GM19238 (cell line): Measurements from ENCODE around the gene SNRPA.
"Not testable (repeated sequence)": the region's sequence is repeated elsewhere in the genome, so short reads cannot be mapped to it uniquely, and the experiment has no call there.

Source experiments
- DNase-seq: peaks from one replicate; pipeline ENCODE4 v3.0.0; 2011; ENCODE audit warnings: low spot score; ENCODE audit not compliant: insufficient read length

Gene SNRPA

DNA sequence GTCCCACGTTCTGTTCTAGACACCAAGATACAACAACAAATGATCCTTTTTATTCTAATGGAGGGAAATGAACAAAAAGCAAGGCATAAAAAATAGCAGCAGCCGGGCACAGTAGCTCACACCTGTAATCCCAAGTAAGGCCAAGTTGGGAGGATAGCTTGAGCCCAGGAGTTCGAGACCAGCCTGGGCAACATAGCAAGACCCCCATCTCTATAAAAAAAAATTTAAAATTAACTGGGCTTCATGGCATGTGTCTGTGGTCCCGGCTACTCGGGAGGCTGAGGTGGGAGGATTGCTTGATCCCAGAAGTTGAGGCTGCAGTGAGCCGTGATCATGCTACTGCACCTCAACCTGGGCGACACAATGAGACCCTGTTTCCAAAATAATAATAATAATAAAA is 25.4 kb downstream of the SNRPA start:
- DNase-seq, result no peak

DNA sequence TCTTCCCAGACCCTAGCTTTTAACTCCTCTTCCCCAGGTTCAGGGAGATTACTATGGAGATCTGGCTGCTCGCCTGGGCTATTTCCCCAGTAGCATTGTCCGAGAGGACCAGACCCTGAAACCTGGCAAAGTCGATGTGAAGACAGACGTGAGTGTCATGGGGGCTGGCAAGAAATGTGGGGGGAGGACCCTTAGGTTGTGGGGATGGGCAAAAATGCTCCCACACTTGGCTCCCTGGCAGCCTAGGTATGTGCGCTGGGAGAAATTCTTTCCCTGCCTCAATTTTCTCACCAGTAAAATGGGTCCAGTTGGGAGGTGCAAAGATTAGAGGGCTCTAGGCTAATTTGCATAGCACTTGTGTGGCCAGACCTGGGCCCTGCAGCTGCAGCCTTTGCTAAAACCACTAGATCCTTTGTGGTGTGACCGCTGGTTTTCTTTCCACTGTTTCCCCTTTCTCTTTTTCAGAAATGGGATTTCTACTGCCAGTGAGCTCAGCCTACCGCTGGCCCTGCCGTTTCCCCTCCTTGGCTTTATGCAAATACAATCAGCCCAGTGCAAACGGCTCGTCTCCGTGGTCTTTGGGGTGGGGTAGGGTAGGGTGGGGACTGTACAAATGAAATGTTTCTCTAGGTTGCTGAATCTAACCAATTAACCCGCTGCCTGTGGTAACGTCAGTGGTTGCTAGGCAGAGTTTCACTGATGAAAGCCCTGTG is 26.1 kb downstream of the SNRPA start:
- peak; percentile 78 for DNase-seq

DNA sequence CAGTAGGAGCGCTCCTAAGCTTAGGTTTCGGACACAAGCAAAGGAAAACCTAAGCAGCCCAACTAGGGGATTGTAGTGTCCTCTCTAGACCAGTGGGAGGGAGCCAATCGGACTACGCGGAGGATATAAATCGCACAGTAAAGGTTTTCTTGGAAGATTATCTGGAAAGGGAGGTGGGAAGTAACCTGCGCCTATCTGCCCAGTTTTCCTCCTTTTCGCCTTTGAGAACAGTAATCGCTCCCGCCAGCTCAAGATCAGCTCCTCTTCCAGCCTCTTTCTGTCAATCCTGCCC is 26.6 kb downstream of the SNRPA start:
- no peak for DNase-seq

DNA sequence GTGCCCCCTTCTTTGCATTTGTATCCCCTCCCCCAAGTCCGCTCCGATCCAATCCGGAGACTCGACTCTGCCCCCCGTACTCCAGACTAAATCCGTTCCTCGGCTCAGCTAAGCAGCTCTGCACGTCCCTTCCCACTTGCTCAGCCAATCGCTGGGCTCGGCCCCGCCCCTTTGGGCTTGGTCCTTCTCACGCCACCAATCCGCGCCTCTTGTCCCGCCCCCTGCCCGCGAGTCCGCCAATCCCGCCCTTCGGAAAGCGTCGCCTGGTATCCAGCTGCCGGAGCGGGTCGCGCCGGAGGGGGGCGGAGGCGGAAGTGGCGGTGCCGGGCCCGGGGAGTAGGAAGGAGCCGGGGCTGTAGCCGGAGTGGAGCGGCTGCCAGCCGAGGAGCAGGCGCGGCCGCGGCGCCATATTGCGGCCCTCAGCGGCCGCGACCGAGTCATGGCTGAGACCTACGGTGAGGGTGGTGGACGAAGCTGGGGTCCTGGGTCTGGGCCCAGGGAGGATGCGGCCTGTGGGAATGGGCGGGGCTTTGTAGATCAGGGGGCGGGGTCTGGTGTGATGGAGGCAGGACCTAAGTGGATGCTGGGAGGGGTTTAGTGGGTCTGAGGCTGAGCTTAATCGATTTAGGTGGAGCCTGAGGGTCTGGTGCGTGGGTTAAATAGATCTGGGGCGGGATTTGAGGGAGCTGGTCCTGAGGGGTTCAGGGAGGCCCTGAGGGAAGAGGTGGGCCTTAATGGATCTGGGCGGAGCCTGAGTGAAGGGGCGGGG is 27.1 kb downstream of the SNRPA start, which contains the start of gene RAB4B:
TSS of gene RAB4B (plus strand) at position 311 of the 769 bp plus-strand sequence. CDS start at position 440, 129 bp downstream.
- peak; percentile 91 for DNase-seq

DNA sequence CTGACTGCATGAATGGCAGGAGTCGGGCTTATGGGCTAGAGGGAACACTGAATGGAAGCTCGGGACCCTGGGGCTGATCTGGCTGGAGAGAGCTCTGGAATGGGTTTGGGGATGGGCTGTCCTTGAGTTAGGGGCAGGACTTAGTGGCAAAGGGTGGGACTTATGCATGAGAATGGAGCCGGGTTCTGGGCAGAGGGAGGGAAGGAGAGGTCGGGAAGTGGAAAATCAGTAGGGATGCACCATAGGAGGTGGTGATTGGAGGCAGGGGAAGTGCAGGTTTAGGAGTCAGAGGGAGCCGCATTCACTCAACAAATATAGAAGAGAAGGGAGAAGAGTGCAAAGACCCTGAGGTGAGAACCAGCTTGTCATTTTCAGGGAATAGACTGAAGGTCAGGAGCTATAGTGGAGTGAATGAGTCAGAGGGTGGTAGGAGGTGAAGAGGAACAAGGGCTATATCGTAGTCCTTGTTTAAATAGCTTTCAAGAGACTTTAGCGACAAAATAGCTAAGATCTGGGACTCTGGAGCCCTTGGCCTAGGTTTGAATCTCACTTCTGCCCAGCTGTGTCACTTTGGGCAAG is 27.8 kb downstream of the SNRPA start:
- no peak for DNase-seq

DNA sequence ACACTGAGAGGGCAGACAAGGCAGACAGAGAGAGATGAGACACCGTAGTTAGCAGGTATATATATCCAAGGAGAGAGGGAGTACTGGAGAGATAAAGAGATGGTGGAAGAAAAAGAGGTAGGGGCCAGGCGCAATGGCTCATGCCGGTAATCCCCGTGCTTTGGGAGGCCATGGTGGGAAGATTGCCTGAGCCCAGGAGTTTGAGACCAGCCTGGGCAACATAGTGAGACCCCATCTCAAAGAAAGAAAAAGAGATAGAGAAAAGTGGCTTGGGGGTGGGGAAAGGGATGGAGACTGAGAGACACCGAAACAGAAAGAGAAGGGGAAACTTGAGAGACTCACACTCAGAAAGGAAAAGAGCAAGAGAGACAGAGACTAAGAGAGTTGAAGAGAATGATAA is 29.6 kb downstream of the SNRPA start:
- no peak for DNase-seq

DNA sequence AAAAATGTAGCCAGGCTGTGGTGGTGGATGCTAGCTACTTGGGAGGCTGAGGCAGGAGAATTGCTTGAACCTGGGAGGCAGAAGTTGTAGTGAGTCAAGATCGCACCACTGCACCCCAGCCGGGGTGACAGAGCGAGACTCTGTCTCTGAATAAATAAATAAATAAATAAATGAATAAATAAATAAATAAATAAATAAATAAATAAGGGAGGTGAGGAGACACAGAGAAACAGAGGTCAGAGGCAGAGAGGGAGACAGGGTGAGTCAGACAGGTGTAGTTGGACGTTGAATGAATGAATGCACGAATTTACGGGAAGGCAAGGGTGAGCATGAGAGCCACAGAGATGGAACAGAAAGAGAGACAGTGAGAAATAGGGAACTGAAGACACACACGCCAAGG is 30.1 kb downstream of the SNRPA start:
- no peak for DNase-seq

DNA sequence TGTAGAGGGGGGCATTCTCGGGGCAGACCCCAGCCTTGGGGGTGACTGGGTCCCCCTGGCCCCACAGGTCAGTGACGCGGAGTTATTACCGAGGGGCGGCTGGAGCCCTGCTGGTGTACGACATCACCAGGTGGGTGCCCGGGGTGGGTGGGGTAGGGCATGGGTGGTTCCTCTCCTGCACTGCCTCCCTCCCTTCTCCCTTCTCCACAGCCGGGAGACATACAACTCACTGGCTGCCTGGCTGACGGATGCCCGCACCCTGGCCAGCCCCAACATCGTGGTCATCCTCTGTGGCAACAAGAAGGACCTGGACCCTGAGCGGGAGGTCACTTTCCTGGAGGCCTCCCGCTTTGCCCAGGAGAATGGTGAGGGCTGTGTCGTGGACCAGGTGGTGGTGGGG is 32.7 kb downstream of the SNRPA start:
- DNase-seq, result no peak

DNA sequence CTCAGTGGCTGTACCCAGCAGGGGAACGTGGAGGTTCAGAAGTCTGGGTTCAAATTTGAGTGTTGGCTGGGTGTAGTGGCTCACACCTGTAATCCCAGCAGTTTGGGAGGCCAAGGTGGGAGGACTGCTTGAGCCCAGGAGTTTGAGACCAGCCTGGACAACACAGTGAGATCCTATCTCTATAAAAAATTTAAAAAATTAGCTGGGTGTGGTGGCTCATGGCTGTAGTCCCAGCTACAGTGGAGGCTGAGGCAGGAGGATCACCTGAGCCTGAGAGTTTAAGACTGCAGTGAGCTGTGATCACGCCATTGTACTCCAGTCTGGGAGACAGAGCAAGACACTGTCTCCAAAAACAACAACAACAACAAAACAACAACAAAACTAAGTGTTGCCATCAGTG is 33.1 kb downstream of the SNRPA start:
- DNase-seq, result not testable (repeated sequence)

DNA sequence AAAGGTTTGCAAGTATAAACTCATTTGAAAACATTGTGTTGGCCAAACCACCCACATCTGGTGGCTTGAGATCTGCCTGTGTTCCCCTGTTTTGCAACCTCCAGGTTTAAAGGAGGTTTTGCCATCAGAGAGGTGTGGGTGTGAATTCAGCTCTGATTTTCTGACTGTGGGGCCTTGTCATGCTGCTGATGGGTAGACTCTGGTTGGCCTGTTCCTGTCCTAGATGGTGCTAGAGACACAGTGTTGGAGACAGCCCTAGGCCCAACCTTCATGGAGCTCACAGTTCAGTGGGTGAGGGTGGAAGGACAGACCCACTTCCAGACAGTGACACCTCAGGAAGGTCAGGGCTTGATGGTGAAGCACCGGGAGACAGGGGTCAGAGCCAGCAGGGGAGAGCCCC is 34.5 kb downstream of the SNRPA start:
- no peak for DNase-seq

DNA sequence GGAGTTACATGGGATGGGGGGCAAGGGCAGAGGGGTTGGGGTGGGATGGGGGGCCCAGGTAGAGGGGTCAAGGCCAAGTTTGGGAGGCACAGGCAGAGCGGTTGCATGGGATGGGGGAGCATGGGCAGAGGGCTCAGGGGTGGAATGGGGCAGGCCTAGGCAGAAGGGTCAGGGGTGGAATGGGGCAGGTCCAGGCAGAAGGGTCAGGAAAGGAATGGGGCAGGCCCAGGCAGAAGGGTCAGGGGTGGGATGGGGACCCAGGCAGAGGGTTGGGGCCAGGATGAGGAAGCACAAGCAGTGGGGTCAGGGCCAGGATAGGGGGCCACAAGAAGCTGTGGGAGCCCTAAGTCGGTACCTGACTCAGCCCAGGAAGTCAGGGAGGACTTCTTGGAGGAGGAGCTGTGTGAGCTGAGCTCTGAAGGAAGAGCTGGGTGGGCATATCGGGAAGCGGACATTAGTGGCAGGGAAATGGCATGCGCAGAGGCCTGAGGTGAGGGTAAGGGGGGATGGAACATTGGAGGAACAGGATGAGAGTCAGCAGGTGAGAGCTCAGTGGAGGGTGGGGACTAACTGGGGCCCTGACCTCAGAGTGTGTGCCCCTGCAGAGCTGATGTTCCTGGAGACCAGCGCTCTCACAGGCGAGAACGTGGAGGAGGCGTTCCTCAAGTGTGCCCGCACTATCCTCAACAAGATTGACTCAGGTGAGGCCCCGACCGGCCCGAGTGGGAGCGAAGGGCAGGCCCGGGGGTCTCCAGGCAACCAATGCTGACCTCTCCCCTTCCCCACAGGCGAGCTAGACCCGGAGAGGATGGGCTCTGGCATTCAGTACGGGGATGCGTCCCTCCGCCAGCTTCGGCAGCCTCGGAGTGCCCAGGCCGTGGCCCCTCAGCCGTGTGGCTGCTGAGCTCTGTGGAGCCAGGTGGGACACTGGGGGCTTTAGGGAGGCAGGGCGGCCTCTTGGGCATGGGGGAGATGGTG is 35.3 kb downstream of the SNRPA start:
- DNase-seq, result no peak

DNA sequence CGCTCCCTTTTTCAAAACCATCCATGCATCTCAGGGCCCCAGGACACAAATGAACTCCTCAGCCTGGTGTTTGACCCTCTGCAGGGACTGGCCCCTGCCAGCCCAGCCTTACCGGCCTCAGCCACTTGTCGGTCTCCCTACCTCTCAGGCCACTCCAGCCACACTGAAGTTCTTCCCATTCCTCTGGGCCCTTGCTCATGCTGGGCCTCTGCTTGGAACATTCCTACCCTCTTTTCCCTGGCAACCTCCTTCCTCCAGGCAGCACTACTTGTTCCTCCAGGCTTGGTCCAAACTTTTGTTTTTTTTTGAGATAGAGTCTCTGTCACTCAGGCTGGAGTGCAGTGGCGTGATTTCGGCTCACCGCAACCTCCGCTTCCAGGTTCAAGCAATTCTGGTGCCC is 40.3 kb downstream of the SNRPA start:
- DNase-seq, result no peak

DNA sequence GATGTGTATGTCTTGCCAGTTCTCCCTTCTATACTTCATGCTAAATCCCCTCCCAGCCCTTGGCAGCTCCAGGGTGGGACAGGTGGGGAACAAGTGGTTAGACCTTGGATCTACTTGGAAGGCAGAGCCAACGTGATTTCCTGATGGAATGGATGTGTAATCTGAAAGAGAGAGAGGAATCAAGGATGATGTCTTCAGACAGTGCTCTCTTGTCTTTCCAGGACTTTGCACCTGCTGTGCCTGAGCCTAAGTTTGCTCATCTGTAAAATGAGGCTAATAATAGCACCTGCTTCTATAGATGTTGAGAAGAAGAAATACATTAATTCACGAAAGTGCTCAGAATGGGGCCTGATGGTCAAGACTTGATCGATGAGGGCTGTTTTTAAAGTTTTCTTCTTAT is 41.0 kb downstream of the SNRPA start:
- DNase-seq, result no peak

DNA sequence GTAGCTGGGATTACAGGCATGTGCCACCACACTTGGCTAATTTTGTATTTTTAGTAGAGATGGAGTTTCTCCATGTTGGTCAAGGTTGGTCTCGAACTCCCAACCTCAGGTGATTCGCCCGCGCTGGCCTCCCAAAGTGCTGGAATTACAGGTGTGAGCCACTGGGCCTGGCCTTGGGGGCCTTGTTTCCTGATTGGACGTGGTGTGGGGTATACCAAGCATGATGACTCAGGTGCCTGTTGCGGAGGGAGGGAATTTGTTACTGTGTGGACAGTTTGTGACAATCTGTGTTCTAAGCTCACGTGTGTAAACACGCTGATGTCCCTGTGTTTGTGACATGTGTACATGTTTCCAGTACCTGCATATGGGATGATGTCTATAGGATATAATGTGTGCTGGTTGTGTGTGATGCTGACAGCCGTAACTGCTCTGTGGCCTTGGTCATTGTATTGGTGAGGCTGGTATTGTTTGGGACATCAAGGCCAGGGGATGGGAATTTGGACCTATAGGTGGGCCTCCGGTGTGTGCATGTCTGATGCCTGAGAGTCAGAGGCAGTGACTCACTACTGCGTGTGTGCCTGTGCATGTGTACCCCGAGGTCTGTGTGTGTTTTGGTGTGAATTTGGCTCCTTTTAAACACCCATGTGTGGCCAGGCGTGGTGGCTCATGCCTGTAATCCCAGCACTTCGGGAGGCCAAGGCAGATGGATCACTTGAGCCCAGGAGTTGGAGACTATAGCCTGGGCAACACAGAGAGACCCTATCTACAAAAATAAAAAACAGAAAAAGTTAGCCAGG is 46.4 kb downstream of the SNRPA start:
- no peak for DNase-seq

DNA sequence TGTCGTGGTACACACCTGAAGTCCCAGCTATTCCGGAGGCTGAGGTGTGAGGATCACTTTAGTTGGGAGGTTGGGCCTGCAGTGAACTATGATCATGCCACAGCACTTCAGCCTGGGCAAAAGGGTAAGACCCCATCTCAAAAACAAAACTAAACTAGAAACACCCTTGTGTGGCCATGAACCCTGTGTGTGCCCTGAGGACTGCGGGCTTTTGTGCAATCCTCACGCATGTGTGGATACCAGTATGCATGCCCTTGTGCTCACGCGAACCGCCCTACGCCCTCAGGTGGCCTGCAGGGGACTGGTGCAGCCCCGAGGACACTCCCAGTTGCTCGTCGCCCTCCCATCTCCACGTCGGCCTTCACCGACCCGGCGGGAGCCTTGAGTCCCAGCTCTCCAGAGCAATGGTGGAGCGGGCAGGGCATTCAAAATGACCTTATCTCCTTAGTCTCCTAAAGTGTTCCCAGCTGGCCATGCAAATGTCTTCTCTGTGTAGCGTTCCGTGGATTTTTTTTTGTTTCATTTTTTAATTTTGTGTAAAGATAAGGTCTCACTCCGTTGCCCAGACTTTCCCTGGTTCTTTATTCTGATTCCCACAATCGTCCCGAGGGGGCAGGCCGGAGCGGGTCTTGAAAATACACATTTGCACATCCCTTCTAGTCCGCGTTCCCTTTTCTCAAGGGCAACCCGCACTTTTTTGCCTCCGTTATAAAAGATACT is 47.1 kb downstream of the SNRPA start:
- DNase-seq, result peak; percentile 84

DNA sequence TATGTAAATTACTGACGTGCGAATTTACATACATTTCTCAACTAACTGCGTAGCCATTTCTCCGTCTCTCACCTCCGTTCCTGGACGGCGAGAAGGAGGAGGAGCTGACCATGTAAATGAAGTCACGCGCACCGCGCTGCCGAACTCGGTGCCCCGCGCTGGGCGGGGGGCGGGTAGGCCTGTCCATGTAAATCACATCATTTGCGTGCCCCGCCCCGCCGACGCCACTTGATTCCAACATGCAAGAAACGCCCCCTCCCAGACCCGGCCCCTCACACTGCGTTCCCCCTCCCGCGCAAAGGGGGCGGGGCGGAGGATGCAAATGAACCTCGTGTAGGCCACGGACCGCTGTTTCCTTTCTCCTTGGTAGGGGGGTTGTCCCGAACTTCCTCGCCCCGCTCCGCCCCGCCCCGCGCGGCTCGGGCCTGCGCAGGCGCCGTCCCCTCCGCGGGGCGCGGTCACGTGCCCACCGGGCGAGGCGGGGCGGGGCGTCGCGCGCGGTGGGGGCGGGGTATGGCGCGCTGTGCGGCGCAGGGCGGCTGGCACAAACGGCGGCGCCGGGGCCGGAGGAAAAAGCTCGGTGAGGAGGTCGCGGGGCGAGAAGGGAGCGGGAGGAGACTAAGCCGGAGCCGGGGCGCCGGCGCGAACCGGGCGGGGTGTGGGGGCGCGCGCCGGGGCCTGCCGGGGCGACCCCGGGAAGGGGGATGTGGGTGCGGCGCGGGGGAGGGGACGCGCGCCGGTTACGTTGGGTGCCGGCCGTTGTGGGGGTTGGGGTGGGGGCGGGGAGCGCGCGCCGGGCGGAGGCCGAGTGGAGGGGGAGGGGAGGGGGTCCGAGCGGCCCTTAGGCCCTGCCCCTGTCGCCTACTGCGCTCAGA is 47.9 kb downstream of the SNRPA start, which contains the start of gene EGLN2:
TSS of gene EGLN2 (plus strand) at position 509 of the 875 bp plus-strand sequence. CDS start 1,382 bp downstream, outside the sequence.
- peak; percentile 89 for DNase-seq

DNA sequence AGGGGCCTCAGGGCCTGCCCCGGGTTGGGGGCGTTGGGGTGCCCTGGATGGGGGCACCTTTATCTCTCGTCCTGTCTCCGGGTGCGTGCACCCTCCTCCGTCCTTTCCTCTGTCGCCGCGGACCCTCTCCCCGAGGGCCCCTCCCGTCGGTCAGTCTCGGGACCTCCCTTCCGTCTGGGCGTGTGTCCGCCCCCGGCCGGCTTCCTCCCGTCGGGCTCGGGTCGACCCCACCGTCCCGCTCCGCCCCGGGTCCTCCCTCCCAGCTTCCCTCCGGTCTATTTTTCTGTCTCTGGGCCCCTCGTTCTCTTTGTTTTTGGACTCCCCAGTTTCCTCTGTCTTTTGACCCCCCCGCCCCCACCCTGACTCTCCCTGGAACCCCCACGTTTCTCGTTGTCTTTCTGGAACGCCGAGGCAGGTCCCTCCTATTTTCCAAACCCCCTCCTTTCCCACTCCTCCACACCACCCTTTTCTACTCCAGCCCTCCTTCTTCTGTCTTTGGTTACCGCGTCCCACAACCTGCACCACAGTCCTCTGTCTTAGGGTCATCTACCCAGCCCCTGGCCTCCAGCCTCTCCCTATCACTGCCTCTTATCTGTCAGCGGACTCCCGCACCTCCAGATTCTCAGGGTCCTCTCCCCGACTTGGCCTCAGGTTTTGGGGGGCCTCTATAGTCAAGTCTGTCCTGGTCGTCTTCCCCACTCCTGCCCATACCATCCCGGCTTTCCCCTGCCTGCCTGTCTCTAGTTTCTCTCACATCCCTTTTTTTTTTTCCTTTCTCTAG is 48.7 kb downstream of the SNRPA start:
- peak; percentile 47 for DNase-seq

DNA sequence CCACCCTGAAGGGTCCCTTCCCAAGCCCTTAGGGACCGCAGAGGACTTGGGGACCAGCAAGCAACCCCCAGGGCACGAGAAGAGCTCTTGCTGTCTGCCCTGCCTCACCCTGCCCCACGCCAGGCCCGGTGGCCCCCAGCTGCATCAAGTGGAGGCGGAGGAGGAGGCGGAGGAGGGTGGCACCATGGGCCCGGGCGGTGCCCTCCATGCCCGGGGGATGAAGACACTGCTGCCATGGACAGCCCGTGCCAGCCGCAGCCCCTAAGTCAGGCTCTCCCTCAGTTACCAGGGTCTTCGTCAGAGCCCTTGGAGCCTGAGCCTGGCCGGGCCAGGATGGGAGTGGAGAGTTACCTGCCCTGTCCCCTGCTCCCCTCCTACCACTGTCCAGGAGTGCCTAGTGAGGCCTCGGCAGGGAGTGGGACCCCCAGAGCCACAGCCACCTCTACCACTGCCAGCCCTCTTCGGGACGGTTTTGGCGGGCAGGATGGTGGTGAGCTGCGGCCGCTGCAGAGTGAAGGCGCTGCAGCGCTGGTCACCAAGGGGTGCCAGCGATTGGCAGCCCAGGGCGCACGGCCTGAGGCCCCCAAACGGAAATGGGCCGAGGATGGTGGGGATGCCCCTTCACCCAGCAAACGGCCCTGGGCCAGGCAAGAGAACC is 49.5 kb downstream of the SNRPA start:
- DNase-seq, result no peak
